ENCODE results near the gene TCP1.

- TF ChIP-seq NFRKB (IDR thresholded peaks at IDR 0.05) (no peak), SUZ12 (IDR thresholded peaks at IDR 0.05) (no peak), FOXA1 (IDR thresholded peaks at IDR 0.05) (no peak)
Observed at GRCh38 chr6:159838020-159838744, 48.8 kb upstream of the TCP1 start.

Data from HEK293T (cell line).